ENCODE results near the gene TRIM62. TPM values are rescaled to one million over a fixed set of nuclear protein-coding genes. Genes with fewer than 3 reads are reported as not detected.
A peak's percentile ranks its signal among the peaks of the same experiment; 100 is the strongest.
"Not testable (repeated sequence)": the region's sequence is repeated elsewhere in the genome, so short reads cannot be mapped to it uniquely, and the experiment has no call there.

TRIM62 gene
- total RNA-seq, 2 experiments from 2014 or later = 13.5 to 14.4 TPM

DNA sequence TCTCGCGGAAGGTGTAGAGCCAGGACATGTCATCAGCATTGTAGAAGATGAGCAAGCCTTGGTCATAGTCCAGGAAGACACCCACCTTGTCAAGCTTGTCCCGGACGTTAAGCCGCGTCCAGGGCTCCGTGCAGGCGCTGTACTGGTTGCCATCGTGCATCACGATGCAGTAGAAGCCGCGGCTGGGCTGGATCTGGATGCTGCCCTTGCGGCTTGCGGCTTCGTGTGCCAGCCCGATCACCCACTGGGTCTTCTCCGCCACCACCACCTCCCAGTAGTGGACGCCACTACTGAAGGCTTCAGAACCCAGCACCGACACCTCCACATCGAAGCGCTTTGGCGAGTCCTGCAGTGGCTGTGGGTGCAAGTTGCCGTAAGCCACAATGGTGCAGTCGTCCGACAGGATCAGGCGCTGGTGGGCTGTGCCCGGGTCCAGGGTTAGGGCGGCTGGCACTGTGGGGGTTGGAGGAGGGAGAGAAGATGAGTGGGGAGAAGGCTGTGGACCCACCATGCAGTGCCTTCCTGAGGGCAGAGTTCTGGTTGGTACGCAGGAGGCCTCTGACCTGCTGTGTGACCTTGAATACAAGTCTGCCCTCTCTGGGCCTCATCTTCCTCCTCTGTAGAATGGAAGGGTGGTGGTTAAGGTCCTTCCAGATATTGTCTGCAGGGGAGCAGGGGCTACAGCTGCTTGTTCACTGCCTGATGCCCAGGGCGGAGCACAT, 34.4 kb downstream of the TRIM62 start:
- POLR2A ChIA-PET = no interaction called here
- Mint-ChIP-seq H3K9me3 (no peaks in the 10 kb centered on the region), H3K27me3 (no peaks in the 10 kb centered on the region), H3K36me3 (peaks cover 4% of the 10 kb centered on the region), H3K4me3 (no peak overlapping the region), H3K4me1 (peaks cover 3% of the 10 kb centered on the region), H3K27ac (no peak overlapping the region)
- ATAC-seq (ENCODE audit: low read depth) = no peak
- DNase-seq = no peak

DNA sequence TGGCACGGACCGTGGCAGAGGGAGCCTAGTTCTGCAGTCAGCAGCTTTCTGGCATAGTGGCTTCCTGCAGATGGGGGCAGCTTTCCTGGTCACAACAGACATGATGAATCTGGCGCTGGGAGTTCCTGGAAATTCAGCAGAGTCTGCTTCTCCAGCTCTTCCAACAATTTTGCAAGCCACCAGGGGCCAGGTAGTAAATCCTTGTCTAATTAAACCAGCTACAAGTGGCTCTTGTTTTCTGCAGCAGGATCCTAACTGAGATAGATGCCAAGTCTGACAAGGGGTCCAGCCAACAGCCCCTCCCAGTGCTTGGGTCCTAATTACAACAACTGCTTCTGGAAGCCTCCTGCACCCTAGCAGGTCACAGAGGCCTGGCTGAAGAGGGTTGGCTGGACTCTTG, 35.8 kb downstream of the TRIM62 start:
- POLR2A ChIA-PET = no interaction called here
- DNase-seq (no peak), ATAC-seq (ENCODE audit: low read depth) (no peak)
- H3K4me1 Mint-ChIP-seq = peaks cover 7% of the 10 kb centered on the region
- H3K27ac Mint-ChIP-seq = no peak overlapping the region
- no peaks in the 10 kb centered on the region for H3K9me3 Mint-ChIP-seq
- peaks cover 4% of the 10 kb centered on the region for H3K36me3 Mint-ChIP-seq
- no peaks in the 10 kb centered on the region for H3K27me3 Mint-ChIP-seq
- no peak overlapping the region for H3K4me3 Mint-ChIP-seq

- DNase-seq (no peak), ATAC-seq (ENCODE audit: low read depth) (no peak)
- Mint-ChIP-seq H3K9me3 (no peaks in the 10 kb centered on the region), H3K27me3 (no peaks in the 10 kb centered on the region), H3K27ac (no peak overlapping the region), H3K4me1 (peaks cover 12% of the 10 kb centered on the region), H3K4me3 (no peak overlapping the region), H3K36me3 (peaks cover 4% of the 10 kb centered on the region)
- POLR2A ChIA-PET = interaction anchor here (1.5 kb wide), 1 partner anchor 18 kb away, joined by 3 read pairs; no protein-coding TSS in a partner anchor
Observed at GRCh38 chr1:33143698-33144097, 38.1 kb downstream of the TRIM62 start.

DNA sequence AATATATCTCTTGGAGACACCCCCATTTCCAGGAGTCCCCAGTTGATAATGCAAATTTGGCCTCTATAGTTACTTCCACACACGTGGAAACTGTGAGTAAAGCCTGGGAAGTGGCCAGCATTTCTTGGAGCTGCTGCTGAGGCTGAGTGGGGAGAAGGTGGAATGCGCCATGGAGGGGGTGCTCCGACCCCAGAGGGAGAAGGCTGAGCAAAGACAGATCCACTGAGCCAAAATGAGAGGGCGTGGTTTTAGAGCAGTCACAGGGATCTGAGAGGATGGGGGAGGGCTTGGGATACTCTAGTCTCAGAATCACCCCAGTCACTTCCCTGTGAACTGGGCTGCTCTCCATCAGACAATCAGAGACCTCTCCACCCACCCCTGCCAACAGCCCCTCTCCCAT, 38.7 kb downstream of the TRIM62 start:
- Mint-ChIP-seq H3K4me3 (no peak overlapping the region), H3K4me1 (peaks cover 12% of the 10 kb centered on the region), H3K27ac (no peak overlapping the region), H3K9me3 (no peaks in the 10 kb centered on the region), H3K27me3 (no peaks in the 10 kb centered on the region), H3K36me3 (peaks cover 4% of the 10 kb centered on the region)
- POLR2A ChIA-PET = interaction anchor here (1.5 kb wide), 1 partner anchor 19 kb away, joined by 3 read pairs; no protein-coding TSS in a partner anchor
- ATAC-seq (ENCODE audit: low read depth) = no peak
- no peak for DNase-seq

DNA sequence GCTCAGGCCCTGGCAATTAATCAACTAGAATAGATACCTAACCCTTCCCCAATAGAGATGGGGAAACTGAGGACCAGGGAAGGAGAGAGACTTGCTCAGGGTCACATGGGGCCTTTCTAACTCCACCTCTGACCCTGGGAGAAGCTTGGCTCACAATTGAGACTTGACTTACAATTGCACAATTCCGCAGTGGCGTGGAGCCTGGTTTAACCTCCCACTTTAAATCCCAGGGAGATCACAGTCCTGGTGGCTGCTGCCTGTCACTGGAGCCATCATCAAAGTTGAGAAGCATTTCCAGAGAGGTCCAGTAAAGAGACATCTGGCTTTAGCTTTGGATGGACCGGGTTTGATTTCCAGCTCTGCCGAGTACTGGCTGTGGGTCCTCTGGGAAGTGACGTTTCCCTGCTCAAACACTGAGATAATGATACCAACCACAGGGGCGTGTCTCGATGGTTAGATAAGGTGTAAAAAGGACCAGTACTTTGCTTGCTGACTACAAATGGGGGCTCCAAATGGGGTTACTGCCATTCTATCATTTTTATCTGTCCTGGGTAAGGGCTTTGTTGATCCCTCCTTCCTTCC, 39.3 kb downstream of the TRIM62 start:
- Mint-ChIP-seq H3K4me1 (peaks cover 12% of the 10 kb centered on the region), H3K9me3 (no peaks in the 10 kb centered on the region), H3K36me3 (peaks cover 4% of the 10 kb centered on the region), H3K4me3 (no peak overlapping the region), H3K27me3 (no peaks in the 10 kb centered on the region), H3K27ac (no peak overlapping the region)
- POLR2A ChIA-PET = interaction anchor here (0.6 to 1.5 kb wide), 2 partner anchors 19 to 189 kb away, joined by 3 to 4 read pairs; no protein-coding TSS in a partner anchor
- no peak for ATAC-seq (ENCODE audit: low read depth)
- no peak for DNase-seq

- H3K27ac Mint-ChIP-seq = no peak overlapping the region
- H3K36me3 Mint-ChIP-seq = peaks cover 3% of the 10 kb centered on the region
- no peak overlapping the region for H3K4me3 Mint-ChIP-seq
- POLR2A ChIA-PET = interaction anchor here (0.6 to 1.3 kb wide), 2 partner anchors 14 to 188 kb away, joined by 3 to 4 read pairs; no protein-coding TSS in a partner anchor
- ATAC-seq (ENCODE audit: low read depth) (no peak), DNase-seq (no peak)
- no peaks in the 10 kb centered on the region for H3K9me3 Mint-ChIP-seq
- peaks cover 12% of the 10 kb centered on the region for H3K4me1 Mint-ChIP-seq
- H3K27me3 Mint-ChIP-seq = no peaks in the 10 kb centered on the region
Observed at GRCh38 chr1:33141781-33142180, 40.1 kb downstream of the TRIM62 start.

- Mint-ChIP-seq H3K27me3 (no peaks in the 10 kb centered on the region), H3K27ac (peak overlapping the region; percentile 74), H3K4me3 (no peak overlapping the region), H3K9me3 (no peaks in the 10 kb centered on the region), H3K36me3 (no peaks in the 10 kb centered on the region), H3K4me1 (peaks cover 13% of the 10 kb centered on the region)
- POLR2A ChIA-PET = interaction anchor here (1.3 kb wide), 1 partner anchor 14 kb away, joined by 3 read pairs; no protein-coding TSS in a partner anchor
- DNase-seq (no peak), ATAC-seq (ENCODE audit: low read depth) (no peak)
Observed at GRCh38 chr1:33141216-33141615, 40.6 kb downstream of the TRIM62 start.

DNA sequence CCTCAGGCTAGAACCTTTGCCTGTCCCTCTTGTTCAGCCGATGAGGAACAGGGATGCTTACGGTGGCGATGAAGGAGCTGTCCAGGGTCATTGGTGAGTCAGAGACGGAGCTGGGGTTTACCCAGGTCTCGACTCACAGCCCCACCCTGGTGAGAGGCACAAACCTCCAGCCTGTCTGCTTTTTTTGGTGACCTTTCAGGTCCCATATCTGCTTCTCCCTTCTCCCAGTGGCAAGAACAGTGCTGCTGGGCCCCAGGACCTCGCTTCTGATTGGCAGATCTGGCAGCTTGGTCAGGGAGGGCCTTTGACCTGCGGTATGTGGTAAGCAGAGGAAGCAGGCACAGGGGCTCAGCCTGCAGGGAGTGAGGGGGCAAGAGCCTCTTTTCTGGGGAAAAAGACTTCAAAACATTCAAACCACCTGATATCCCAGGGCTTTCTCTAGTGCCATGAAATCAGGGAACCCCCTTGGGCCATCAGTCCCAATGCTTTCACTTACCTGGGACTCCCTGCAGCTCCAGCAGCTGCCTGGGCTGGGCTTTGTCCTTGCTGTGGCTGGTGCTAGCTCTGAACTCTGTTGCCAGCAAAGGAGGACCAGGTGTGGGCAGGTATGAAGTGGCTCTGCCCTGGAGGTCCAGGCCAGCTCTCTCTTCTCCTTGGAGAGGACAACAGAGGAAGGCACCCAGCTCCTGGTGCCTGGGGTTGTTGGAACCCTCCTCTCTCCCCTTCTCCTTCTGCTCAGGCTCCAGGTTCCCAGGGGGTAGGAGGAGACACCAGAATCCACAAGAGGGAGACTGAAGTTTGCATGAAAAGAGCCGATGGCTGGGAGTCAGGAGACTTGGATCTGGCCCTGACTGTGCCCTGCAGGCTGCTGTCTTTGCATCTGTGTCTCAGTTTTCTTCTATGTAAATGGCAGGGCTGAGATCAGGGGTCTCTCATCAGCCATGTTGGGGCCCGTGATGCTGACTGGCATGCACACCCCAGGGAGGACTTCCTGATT, 41.4 kb downstream of the TRIM62 start:
- no peaks in the 10 kb centered on the region for H3K36me3 Mint-ChIP-seq
- DNase-seq (no peak), ATAC-seq (ENCODE audit: low read depth) (no peak)
- peaks cover 14% of the 10 kb centered on the region for H3K4me1 Mint-ChIP-seq
- no peak overlapping the region for H3K27ac Mint-ChIP-seq
- H3K27me3 Mint-ChIP-seq = no peaks in the 10 kb centered on the region
- no peaks in the 10 kb centered on the region for H3K9me3 Mint-ChIP-seq
- H3K4me3 Mint-ChIP-seq = no peak overlapping the region
- POLR2A ChIA-PET = interaction anchor here (0.7 to 1.3 kb wide), 2 partner anchors 13 to 14 kb away, joined by 3 to 4 read pairs; no protein-coding TSS in a partner anchor

DNA sequence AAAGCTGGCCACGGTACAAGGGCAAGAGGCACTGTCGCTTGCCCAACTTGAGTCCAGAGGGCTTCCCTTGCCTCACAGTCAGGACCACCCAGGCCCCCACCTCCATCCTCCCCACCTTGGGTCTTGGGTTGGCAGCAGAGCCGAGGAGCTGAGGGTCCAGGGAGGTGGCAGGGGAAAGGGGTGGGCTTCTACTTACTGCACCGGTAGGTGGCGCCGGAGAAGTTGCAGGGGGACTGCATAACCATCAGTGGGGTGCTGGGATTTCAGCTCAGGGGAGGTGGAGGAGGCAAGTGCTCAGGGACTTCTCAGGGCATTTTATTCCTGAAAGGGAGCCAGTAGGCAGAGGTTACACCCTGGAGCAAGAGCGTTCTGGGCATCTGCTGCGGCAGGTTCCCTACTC, 44.0 kb downstream of the TRIM62 start:
- ATAC-seq (ENCODE audit: low read depth) (peak; percentile 53), DNase-seq (peak; percentile 63)
- POLR2A ChIA-PET = interaction anchor here (0.6 to 0.8 kb wide), 2 partner anchors 11 to 475 kb away, joined by 4 read pairs; no protein-coding TSS in a partner anchor
- Mint-ChIP-seq H3K36me3 (no peaks in the 10 kb centered on the region), H3K9me3 (no peaks in the 10 kb centered on the region), H3K4me3 (no peak overlapping the region), H3K4me1 (peaks cover 11% of the 10 kb centered on the region), H3K27me3 (no peaks in the 10 kb centered on the region), H3K27ac (no peak overlapping the region)

DNA sequence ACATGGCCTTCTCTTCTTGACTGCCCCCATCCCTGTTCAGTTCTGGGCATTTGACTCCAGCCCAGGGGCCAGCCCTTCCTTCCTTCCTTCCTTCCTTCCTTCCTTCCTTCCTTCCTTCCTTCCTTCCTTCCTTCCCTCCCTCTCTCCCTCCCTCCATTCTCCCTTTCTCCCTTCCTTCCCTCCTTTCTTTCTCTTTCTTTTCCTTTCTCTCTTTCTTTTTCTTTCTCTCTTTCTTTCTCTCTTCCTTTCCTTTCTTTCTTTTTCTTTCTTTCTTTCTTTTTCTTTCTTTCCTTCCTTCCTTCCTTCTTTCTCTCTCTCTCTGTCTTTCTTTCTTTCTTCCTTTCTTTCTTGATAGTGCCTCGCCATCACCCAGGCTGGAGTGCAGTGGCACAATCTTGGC, 45.8 kb downstream of the TRIM62 start:
- DNase-seq; H3K9me3 Mint-ChIP-seq; POLR2A ChIA-PET; H3K36me3 Mint-ChIP-seq; H3K27me3 Mint-ChIP-seq; H3K27ac Mint-ChIP-seq; ATAC-seq (ENCODE audit: low read depth); H3K4me3 Mint-ChIP-seq: not testable (repeated sequence)
- peaks cover 15% of the 10 kb centered on the region for H3K4me1 Mint-ChIP-seq

- ATAC-seq (ENCODE audit: low read depth) (no peak), DNase-seq (no peak)
- peaks cover 1% of the 10 kb centered on the region for H3K9me3 Mint-ChIP-seq
- H3K27me3 Mint-ChIP-seq = no peaks in the 10 kb centered on the region
- H3K4me1 Mint-ChIP-seq = peaks cover 26% of the 10 kb centered on the region
- POLR2A ChIA-PET = no interaction called here
- no peak overlapping the region for H3K27ac Mint-ChIP-seq
- H3K4me3 Mint-ChIP-seq = no peak overlapping the region
- no peaks in the 10 kb centered on the region for H3K36me3 Mint-ChIP-seq
Observed at GRCh38 chr1:33133478-33134105, 48.3 kb downstream of the TRIM62 start.

GRCh38 chr1:33132549-33132948, 49.3 kb downstream of the TRIM62 start:
- peaks cover 30% of the 10 kb centered on the region for H3K4me1 Mint-ChIP-seq
- H3K27ac Mint-ChIP-seq = peak overlapping the region; percentile 56
- peaks cover 1% of the 10 kb centered on the region for H3K9me3 Mint-ChIP-seq
- H3K27me3 Mint-ChIP-seq = no peaks in the 10 kb centered on the region
- no peak for ATAC-seq (ENCODE audit: low read depth)
- H3K4me3 Mint-ChIP-seq = no peak overlapping the region
- POLR2A ChIA-PET = no interaction called here
- no peaks in the 10 kb centered on the region for H3K36me3 Mint-ChIP-seq
- no peak for DNase-seq

DNA sequence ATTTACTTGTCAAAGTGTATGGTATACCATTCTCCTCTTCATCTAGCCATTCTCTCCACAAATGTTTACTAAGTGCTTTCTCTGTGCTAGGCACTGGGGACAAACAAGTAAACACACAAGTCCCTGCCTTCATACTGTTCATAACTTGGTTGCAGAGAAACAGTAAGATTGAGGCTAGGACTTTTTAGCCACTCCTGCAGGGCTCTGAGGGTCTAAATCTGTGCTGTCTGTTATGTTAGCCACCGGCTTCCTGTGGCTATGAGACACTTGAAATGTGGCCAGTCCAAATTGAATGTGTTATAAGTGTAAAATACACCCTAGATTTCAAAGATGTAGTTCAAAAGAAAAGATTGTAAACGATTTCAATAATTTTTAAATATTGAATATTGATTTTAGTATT, 50.7 kb downstream of the TRIM62 start:
- ATAC-seq (ENCODE audit: low read depth) = no peak
- POLR2A ChIA-PET = no interaction called here
- Mint-ChIP-seq H3K4me3 (no peak overlapping the region), H3K27ac (no peak overlapping the region), H3K36me3 (no peaks in the 10 kb centered on the region), H3K4me1 (peaks cover 31% of the 10 kb centered on the region), H3K9me3 (peaks cover 1% of the 10 kb centered on the region), H3K27me3 (no peaks in the 10 kb centered on the region)
- no peak for DNase-seq

All from activated naive CD8-positive, alpha-beta T cell treated with anti-CD3 and anti-CD28 coated beads, Interleukin-2, amount 10 ng/mL, durations not matched to agents 7 days and 5 days (primary cell).